Kasumi-1 (cell line): ENCODE data around the gene RUNX3.
"Not testable (repeated sequence)": the region's sequence is repeated elsewhere in the genome, so short reads cannot be mapped to it uniquely, and the experiment has no call there.

Experiments
- DNase-seq, 2 experiments: peaks; one replicate each; lab custom pipeline; 2025; lab: John Stamatoyannopoulos, UW

The RUNX3 gene

GRCh38 chr1:24901791-24902470 is 28.1 kb downstream of the RUNX3 start:
- no peak for DNase-seq

GRCh38 chr1:24900985-24901781 is 28.9 kb downstream of the RUNX3 start:
- no peak for DNase-seq

GRCh38 chr1:24900486-24900849 is 29.6 kb downstream of the RUNX3 start:
- DNase-seq = no peak

GRCh38 chr1:24899581-24900485 is 30.2 kb downstream of the RUNX3 start:
- DNase-seq = no peak

GRCh38 chr1:24898909-24899439 is 31.1 kb downstream of the RUNX3 start:
- DNase-seq = no peak

DNA sequence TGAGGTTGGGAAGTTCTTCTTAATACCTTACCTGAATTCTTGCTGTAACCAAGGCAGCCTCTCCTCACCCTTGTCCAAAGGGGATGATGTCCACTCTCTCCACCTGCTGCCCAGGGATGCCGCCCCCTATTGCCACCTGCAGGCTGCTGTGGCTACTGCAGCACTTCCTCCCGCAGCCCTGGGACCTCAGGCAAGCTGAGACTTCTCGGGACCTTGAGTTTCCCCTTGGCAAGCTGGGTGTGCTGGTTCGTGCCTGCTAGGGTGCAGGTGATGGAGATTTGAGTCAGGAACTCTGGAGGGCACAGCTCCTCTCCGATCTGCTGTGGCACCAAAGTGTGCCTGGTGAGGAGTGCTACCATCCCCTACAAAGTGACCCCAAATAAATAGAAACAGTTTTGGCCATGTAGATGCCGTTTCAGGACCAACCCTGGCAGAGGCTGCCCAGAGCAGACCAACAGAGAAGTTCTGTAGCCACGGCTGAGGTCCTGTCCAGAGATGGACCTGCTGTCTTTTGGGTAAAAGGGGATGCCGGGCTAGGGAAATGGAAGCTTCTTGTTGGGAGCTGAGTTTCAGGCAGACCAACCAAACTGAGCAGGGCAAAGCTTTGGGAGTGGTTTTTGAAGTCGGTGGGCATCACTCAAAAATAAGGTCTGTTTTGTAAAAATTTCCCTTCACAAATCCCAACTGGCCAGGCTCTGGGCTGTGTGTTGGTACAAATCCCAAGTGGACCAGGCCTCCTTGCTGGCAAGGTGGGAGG is 31.7 kb downstream of the RUNX3 start:
- DNase-seq = peak; percentile 23 to 43

DNA sequence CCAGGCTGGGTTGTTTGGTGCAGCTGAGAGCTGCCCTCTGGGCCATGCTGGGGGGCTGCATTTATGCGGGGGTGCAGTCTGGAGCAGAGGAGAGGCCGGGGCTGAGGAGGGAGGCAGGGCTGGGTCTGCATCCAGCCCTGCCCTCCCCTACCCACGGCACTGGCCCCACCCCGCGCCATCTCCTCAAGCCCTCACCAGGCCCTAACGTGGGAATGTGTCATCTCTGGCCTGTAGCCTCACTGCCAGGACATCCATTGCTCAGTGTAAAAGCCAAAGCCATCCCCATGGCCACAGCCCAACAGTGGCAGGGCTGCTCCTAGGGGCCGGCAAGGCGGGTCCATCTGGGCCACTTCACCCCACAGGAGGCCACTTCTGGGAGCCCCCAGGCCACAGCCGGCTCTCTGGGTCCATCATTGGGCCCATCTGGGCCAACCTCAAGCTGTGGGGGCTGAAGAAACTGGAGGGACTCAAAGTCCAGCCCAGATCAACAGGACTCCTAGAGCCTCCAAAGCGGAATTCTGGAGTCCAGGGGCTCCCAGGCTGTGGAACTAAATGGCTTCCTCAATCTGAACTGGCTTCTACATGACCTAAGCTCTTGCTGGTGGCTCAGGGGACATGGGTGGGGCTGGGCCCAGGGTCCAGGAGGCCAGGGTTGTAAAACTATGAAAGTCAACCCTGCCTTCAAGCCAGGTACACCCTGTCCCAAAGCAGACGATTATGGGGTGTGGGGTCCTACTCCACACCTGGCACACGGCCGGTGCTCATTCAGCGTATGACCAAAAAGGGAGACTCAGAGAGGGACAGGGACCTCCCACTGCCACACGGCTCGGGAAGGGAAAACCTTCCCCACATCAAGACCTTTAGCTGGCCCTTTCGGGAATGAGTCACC is 32.6 kb downstream of the RUNX3 start:
- DNase-seq = no peak

DNA sequence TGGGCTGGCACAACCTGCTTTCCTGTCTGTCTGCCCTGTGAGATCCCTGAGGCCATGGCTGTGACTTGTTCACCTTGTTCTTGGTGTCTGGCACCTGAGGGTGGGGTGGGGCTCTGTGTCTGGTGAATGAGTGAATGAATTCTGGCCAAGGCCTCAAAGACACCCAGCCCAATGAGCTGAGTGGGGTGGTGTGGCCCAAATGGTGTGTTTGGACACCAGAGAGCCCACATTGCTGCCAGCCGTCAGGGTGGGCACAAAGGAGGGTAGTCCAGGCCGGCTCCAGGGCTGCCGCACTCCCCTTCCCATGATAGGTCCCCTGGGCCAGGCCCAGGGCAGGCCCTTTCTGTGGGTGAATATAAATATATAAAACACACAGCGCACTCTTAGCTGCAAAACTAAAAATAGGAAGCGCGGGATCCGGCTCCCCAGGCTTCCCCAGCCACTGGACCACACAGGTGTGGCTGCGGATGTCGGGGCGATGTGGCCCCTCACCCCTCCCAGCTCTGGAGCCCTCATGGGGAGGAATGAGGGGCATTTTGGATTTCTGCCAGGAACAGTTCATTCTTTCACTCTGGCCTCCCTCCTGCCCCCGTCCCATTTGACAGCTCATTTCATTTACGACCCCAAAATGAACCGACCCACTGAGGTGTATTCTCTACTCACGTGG is 33.3 kb downstream of the RUNX3 start:
- DNase-seq = no peak

GRCh38 chr1:24896176-24896575 is 33.9 kb downstream of the RUNX3 start:
- no peak for DNase-seq

GRCh38 chr1:24895511-24895910 is 34.6 kb downstream of the RUNX3 start:
- DNase-seq = no peak

GRCh38 chr1:24894002-24894401 is 36.1 kb downstream of the RUNX3 start:
- DNase-seq = no peak

DNA sequence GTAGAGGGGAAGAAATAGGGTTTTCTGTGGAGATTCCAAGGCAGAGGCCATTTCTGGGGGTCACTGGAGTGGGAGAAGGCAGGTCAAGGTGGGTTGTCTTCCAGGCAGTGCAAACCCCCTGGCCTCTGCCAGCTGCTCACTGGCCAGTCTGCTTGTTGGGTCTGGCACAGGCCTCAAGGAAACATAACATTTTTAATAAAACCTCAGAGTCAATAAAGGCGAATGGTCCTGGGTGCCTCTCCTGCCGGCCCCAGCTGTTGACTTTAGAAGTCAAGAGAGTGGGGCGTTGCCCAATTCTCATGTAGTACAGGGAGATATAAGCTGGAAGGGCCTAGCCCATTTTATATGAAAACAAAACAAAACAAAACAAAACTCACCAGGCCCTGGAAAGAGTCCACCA is 36.6 kb downstream of the RUNX3 start:
- DNase-seq = no peak

DNA sequence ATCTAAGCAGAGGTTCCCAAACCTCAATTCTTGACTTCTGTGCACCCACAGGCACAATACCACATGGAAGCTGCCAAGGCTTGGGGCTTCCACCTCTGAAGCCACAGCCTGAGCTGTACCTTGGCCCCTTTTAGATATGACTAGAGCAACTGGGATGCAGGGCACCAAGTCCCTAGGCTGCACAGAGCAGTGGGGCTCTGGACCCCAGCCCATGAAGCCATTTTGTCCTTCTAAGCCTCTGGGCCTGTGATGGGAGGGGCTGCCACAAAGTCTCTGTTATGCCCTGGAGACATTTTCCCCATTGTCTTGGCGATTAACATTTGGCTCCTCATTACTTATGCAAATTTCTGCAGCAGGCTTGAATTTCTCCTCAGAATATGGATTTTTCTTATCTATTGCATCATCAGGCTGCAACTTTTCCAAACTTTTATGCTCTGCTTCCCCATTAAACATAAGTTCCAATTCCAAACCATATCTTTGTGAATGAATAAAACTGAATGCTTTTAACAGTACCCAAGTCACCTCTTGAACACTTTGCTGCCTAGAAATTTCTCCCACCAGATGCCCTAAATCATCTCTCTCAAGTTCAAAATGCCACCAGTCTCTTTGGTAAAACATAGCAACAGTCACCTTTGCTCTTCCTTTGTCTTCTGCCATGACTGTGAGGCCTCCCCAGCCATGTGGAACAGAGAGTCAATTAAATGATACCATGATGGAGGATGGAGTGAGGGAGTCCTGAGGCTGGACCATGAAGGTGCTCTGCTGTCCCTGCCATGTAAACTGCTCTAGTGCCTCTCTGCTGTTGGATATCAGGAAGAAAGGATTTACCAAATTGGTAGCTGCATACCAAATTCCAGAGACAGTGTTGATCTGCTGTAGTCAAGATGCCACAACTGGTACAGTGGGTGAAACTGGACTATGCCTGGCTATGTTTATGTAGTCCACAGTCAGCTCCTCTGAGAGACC is 37.6 kb downstream of the RUNX3 start:
- DNase-seq = no peak

- DNase-seq = not testable (repeated sequence)
These were observed 38.7 kb downstream of the RUNX3 start for GRCh38 chr1:24891367-24891766.

DNA sequence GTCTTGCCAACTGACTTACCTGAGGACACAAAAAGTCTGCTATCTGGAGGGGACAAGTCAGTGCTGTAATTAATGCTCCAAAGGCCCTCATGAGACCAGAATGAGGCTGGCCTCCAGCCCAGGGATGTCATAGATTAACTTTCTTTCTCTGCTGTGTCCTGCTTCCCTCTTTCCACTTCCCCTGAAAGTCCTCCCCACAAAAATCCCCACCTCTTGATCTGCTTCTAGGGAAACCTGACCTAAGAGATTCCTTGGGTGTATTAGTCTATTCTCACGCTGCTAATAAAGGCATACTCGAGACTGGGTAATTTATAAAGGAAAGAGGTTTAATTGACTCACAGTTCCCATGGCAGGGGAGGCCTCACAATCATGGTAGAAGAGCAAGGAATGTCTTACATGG is 39.2 kb downstream of the RUNX3 start:
- DNase-seq = no peak

DNA sequence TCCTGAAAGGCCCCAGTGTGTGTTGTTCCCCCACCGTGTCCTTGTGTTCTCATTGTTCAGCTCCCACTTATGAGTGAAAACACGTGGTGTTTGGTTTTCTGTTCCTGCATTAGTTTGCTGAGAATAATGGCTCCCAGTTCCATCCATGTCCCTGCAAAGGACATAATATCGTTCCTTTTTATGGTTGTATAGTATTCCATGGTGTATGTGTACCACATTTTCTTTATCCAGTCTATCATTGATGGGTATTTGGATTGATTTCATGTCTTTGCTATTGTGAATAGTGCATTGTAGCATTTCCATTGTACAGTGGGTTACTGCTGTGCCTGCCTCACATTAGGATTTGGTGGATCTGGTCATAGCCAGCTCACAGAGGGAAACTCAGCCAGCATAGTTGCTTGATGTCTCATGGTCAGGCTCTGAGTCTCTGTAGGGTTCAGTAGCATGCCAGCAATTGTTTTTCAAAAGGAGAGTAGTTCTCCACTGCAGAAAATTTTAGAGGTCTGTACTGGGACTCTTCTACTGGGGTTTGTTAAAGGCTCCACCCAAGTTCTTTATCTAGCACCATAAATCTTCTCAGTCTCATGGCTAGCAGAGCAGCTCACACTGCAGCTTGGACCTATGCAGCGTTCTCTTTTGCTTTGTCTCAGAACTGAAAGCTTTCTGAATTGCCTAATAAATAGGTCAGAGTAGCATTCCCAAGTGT is 41.0 kb downstream of the RUNX3 start:
- DNase-seq = no peak

GRCh38 chr1:24888061-24888970 is 41.8 kb downstream of the RUNX3 start:
- DNase-seq = no peak
